H1 (cell line): ENCODE results near the gene AHCY. TPM values are rescaled to one million over a fixed set of nuclear protein-coding genes. Genes with fewer than 3 reads are reported as not detected.

Experiments
- EGR1 ChIP-seq: IDR thresholded peaks from 2 replicates; pipeline ENCODE4 v1.6.1; 2011; ENCODE audit warnings: low read depth, low read length, borderline replicate concordance
- KDM5A ChIP-seq: fragments of 200-600 bp; IDR thresholded peaks from 2 replicates; pipeline ENCODE4 v1.7.1; 2012; ENCODE audit warnings: mild to moderate bottlenecking, low read length, inconsistent platforms, mixed read lengths
- POU5F1 ChIP-seq: IDR thresholded peaks from 2 replicates; pipeline ENCODE4 v1.6.1; 2011; ENCODE audit warnings: low read depth, mild to moderate bottlenecking, low read length, moderate library complexity
- SIX5 ChIP-seq: IDR thresholded peaks from 2 replicates; pipeline ENCODE4 v1.6.1; 2011; ENCODE audit warnings: mild to moderate bottlenecking, low read depth, low read length
- SUZ12 ChIP-seq: fragments of 200-600 bp; sonication (generic); IDR thresholded peaks from 2 replicates; pipeline ENCODE4 v1.6.1; 2012; ENCODE audit warnings: mild to moderate bottlenecking, inconsistent platforms, low read length, moderate library complexity, mixed read lengths
- TEAD4 ChIP-seq: IDR thresholded peaks from 2 replicates; pipeline ENCODE4 v1.6.1; 2012; ENCODE audit warnings: low read depth, low read length, inconsistent platforms, mixed read lengths
- YY1 ChIP-seq: IDR thresholded peaks from 2 replicates; pipeline ENCODE4 v1.6.1; 2011; ENCODE audit warnings: low read depth, mild to moderate bottlenecking, low read length
- polyA plus RNA-seq, 7 experiments: library from polyadenylated mRNA; depleted of rRNA in 3 of 7; stranded (reverse) in 5 of 7; unstranded in 2 of 7; fragments of >200 nt in 5 of 7; fragments of 200-250 nt in 2 of 7; gene quantifications; 1 replicate in 5 of 7; 2 replicates in 1 of 7; 4 replicates in 1 of 7; pipeline versions ENCODE4 v1.2.1 to v1.2.3, GENCODE V29; 2011 to 2013; ENCODE audit warnings: missing spikeins in 2 of 7, mixed read lengths in 2 of 7
- total RNA-seq: library from RNA; stranded (reverse); fragmentation: NEBNext Ultra II Directional; extraction: Animal tissue kit (Norgen Biotek cat#: 25700); gene quantifications from 2 replicates; pipeline ENCODE4 v1.2.1, GENCODE V29; 2021

Gene AHCY
- total and polyA plus RNA-seq, 2 of the 8 experiments (the other 6 are each of a cell fraction or from before 2014, with no cell fraction given), result 404 to 638 TPM

DNA sequence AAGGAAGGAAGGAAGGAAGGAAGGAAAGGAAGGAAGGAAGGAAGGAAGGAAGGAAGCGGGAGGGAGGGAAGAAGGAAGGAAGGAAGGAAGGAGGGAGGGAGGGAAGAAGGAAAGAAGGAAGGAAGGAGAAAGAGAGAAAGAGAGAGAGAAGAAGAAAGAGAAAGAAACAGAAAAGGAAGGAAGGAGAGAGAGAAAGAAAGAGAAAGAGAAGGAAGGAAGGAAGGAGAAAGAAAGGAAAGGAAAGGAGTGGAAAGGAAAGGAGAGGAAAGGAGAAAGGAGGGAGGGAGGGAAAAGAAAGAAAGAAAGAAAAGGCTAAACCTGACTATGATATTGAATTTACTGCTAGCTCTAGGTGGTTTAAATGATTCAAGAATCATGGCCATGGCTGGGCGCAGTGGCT lies 67.3 kb downstream of the AHCY start (continued):
- TF ChIP-seq POU5F1 (no peak), EGR1 (no peak), YY1 (no peak), SIX5 (no peak), TEAD4 (no peak), SUZ12 (no peak), KDM5A (no peak)
